ENCODE measurements around the gene CHERP. TPM values are rescaled to one million over a fixed set of nuclear protein-coding genes. Genes with fewer than 3 reads are reported as not detected.
A peak's percentile ranks its signal among the peaks of the same experiment; 100 is the strongest.
"Not testable (repeated sequence)": the region's sequence is repeated elsewhere in the genome, so short reads cannot be mapped to it uniquely, and the experiment has no call there.

Gene CHERP
- total RNA-seq, 1 donor from 2014 or later = 36.9 TPM

DNA sequence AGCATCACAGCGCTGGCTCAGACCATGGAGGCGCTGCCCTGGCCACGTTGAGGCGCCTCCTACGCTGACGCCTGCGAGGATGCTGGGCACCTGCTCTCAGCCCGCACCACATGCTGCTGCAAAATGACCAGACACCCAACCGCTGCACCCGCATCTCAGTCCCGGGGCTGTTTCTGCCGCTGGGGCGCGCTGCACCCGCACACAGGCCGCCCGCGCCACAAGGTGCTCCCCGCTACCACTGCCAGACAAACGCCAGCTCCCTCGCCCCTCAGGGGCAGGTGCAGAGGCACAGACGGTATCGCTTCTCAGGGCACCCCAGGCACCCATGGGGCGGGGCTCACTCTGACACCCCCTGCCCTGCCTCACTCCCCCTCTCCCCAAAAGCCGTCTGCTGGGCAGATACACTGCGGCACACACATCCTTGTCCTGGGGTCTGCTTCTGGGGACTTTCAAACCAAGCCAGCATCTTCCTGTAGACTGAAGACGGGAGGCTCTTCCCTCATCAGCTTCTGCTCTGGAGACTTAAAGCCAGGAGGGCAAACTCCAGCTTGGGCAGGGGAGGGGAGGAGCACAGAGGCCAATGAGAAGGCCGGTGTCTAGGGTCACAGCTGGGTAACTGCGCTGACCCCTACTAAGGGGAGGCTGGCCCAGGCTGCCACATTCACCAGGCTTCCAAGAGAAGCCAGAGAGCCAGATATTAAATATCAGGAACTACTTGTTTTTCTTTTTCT lies 16.3 kb downstream of the CHERP start:
- intact Hi-C loops (cut with DNase I) = no loop called here
- DNase-seq (ENCODE audit: low spot score) (no peak), ATAC-seq (no peak)

DNA sequence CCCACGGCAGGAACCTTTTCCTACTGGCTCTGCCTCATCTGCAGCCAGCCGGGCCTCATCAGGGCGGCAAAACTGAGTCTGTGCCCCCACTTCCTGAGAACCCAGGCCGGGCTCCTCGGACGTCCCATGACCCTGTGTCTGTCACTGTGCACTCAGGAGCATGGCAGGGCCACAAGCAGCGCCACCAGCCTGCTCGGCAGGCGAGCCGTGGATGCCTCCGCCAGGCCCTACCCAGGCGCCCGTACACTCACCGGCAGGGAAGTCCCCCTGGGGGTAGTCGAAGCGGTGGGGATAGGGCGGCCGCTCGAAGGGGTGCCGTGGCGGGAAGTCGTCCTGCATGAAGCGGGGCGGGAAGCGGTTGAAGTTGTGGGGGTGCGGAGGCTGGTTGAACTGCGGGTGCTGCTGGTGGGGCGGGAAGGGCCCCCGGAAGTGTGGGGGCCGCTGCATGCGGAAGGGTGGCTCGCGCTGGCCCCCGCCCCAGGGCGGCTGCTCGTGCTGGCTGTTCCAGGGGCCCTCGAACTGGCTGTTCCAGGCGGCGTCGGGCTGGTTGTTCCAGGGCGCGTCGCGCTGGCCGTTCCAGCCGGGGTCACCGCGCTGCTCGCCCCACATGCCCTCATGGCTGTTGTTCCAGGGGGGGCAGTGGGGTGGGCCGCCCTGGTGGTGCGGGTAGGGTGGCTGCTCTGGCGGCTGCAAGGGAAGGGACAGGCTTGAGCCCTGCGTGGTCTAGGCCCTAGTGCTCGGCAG lies 17.1 kb downstream of the CHERP start:
- intact Hi-C loops (cut with DNase I) = no loop called here
- ATAC-seq = no peak
- DNase-seq (ENCODE audit: low spot score) = no peak

DNA sequence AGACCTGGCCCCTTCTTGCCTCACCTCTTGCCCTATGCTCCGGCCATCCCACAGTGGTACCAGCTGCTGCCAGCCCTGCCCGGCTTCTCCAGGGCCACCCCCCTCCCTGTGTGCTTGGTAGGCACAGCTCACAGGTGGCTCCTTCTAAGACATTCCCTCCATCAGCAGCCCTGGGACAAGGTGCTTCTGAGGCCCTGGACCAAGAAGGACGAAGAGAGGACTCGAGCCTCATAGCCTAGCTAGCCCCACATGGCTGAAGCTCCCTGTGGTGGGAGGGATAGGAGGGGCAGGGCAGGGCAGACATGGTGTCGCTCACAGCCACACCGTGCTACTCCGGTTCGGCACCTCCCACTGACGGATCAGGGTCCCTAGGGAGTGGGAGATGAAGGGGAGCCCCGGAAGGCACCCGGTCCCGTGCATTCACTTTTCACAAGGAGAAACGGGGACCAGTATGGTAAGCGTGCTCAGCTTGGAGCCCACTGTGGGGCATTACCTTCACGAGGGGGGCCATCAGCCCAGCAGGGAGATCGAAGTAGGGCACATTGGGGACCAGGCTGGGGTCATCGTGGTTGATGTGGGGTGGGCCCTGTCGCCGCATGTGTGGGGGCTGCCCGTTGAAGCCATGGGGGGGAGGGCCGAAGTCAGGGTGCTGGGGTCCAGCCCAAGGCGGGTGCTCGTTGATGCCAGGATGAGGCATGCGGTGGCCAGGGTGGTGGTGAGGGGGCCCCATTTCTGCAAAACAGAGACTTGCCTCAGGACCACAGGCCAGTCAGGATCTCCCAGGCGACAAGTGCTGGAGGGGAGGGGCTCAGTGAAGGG lies 19.5 kb downstream of the CHERP start:
- intact Hi-C loops (cut with DNase I) = no loop called here
- DNase-seq (ENCODE audit: low spot score) = no peak
- ATAC-seq = no peak

DNA sequence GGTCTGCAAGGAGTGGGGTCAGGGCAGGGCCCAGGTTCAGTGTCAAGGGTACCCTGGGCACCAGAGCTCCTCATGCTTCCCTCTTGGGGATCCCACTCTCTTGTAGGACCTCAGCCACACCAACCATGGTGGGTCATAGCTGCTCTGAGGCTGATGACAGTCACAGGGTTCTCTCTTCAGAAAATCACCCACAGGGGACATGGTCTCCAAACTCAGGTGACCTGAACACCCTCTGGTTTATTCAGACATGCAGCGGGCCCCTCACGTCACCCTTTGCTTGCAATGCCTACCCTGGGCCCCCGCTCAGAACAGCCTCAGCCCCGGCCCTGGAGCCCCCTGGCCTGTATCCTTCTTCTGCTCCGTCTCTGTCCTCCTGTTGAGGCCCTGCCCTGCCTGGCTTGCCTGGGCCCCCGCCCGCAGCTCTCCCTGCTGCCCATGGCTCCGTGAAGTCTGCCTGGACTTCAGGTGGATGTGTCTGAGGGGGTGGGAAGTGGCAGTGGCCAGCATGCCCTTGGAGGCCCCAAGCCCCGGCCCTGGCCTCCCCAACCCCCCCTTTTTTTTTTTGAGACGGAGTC lies 20.4 kb downstream of the CHERP start:
- intact Hi-C loops (cut with DNase I) = no loop called here
- DNase-seq (ENCODE audit: low spot score) (no peak), ATAC-seq (no peak)

DNA sequence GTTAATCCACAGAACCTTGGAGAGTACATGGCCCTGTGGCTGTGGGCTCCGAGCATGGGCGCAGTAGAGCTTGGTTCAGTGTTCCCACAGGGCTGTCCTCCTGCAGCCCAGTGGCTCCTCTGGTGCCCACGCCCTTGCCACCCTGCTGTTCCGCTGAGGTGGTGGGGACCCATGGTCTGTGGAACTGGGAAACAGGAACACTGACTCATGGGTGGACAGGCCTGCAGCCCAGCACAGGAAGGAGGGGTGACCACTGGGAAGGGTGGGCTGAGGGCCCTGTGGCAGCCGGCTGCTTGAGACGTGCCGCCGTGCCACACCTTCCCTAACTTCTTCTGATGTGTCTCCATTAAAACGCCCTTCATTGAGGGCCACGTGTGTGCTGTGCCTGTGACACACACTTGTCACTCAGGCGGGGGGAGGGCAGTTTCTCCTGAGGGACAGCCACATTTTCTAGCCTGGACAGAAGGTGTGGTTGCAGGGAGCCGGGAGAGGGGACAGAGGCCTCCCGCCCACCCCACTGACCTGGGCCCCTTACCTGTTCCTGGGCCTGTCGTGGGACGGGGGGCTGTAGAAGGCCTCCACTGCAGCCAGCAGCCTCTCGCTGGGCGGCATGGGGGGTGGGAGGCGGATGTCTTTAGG lies 21.1 kb downstream of the CHERP start:
- DNase-seq (ENCODE audit: low spot score) (no peak), ATAC-seq (no peak)
- intact Hi-C loops (cut with DNase I) = no loop called here

GRCh38 chr19:16520074-16520973 lies 21.9 kb downstream of the CHERP start:
- ATAC-seq = peak; percentile 18
- no peak for DNase-seq (ENCODE audit: low spot score)
- intact Hi-C loops (cut with DNase I) = no loop called here

- intact Hi-C loops (cut with DNase I) = no loop called here
- ATAC-seq (no peak), DNase-seq (ENCODE audit: low spot score) (no peak)
Observed at GRCh38 chr19:16519230-16519687, 23.0 kb downstream of the CHERP start.

DNA sequence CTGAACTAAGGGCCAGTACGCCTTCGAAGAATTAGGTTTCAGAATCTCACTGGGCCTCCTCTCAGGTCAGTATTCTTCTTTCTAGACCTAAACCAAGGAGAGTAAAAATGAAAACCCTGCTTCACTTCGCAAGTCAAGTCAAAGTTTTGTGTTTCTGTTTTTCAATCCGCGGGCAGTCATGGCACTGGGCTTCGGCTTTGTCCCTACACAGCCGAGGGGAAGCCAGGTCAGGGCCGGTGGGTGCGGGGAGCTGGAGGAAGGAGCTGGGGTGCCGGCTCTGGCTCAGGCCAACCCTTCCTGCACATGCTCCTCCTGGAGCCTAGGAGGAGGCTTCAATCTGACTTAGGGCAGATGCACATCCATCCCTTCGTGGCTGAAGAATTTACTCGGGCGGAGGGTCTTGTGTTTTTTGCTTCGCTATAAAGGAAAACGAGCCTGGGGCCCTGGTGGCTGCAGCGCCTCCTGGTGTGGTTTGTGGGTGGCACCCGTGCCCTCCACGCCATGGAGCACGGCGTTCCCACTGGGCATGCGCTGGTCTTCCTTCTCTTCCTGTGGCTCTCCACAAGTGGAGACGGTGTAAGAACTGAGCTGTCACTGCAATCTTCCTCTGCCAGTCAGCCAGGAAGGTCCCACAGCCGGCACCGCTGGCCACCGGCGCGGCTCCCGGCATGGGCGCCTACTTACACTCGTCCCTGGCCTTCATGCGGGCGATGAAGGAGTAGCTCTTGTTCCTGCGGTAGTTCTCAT lies 23.6 kb downstream of the CHERP start:
- DNase-seq (ENCODE audit: low spot score) (no peak), ATAC-seq (no peak)
- intact Hi-C loops (cut with DNase I) = no loop called here

DNA sequence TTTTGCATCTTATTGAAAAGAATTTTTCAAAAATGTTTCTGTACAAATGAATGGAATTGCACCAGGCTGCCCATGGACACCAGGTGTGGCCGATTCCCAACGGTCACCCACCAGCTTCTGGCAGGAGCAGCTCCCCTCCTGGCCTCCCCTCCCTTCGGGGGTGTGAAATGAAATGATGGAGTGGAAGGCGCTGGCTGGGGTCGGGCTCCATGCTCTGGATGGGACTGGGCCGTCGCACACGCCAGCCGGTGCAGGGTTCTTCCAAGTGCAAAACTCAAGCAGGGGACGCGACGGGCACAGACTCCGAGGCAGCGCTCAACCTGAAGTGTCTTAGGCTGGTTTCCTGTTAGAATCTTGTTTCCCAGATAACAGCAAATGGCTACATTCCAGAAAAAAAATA lies 24.2 kb downstream of the CHERP start:
- DNase-seq (ENCODE audit: low spot score) (no peak), ATAC-seq (no peak)
- intact Hi-C loops (cut with DNase I) = no loop called here

- DNase-seq (ENCODE audit: low spot score) (no peak), ATAC-seq (no peak)
- intact Hi-C loops (cut with DNase I) = no loop called here
Observed at GRCh38 chr19:16516923-16517610, 25.2 kb downstream of the CHERP start.

GRCh38 chr19:16516381-16516780 lies 25.9 kb downstream of the CHERP start:
- ATAC-seq = no peak

GRCh38 chr19:16514383-16515019 lies 27.7 kb downstream of the CHERP start:
- DNase-seq (ENCODE audit: low spot score) (no peak), ATAC-seq (no peak)
- intact Hi-C loops (cut with DNase I) = no loop called here

More at GRCh38 chr19:16516381-16516780, 25.9 kb downstream of the CHERP start:
- DNase-seq (ENCODE audit: low spot score) = no peak
- intact Hi-C loops (cut with DNase I) = no loop called here

DNA sequence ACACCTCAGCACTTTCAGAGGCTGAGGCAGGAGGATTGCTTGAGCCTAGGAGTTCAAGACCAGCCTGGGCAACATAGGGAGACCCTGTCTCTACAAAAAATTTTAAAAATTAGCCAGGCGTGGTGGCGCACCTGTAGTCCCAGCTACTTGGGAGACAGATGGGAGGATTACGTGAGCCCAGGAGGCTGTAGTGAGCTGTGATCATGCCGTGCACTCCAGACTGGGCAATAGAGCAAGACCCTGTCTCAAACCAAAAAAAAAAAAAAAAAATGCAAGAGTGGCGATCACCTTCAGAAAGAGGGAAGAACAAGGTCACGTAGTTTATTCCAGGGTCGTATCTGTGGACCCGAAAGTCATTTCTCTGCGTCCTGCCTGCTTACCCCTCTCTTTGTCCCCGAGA lies 29.6 kb downstream of the CHERP start:
- ATAC-seq; intact Hi-C loops (cut with DNase I); DNase-seq (ENCODE audit: low spot score): not testable (repeated sequence)

GRCh38 chr19:16509141-16510061 lies 32.8 kb downstream of the CHERP start:
- ATAC-seq (peak; percentile 95), DNase-seq (ENCODE audit: low spot score) (peak; percentile 77)
- intact Hi-C loops (cut with DNase I) = no loop called here

DNA sequence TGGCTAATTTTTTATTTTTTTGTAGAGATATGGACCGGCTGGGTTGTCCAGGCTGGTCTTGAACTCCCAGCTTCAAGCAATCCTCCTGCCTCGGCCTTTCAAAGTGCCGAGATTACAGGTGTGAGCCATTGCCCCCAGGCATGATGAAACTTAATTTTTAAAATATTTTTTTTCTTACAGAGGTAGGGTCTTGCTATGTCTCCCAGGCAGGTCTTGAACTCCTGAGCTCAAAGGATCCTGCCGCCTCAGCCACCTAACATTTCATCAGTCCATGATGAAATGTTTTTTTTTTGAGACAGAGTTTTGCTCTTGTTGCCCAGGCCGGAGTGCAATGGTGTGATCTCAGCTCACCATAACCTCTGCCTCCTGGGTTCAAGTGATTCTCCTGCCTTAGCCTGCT lies 33.7 kb downstream of the CHERP start:
- DNase-seq (ENCODE audit: low spot score) (no peak), ATAC-seq (no peak)
- intact Hi-C loops (cut with DNase I) = no loop called here
